Activated naive CD4-positive, alpha-beta T cell treated with anti-CD3 and anti-CD28 coated beads for 36 hours (primary cell): ENCODE data around the gene ARHGAP4. TPM values are rescaled to one million over a fixed set of nuclear protein-coding genes. Genes with fewer than 3 reads are reported as not detected.

Source experiments
- CTCF ChIA-PET: fragments of 350-600 bp; sonication (Branson Sonifier 250); formaldehyde crosslinking; loops from one replicate; lab custom pipeline; 2021; ENCODE audit warnings: antibody characterized with exemption; lab: Charles Lee
- DNase-seq: peaks from one replicate; pipeline ENCODE4 v3.0.0-alpha.2; 2020
- H3K27ac Mint-ChIP-seq: one replicate; pipeline ENCODE4 v1.8.0; 2021; ENCODE audit warnings: mild to moderate bottlenecking, mixed read lengths
- H3K27me3 Mint-ChIP-seq: one replicate; pipeline ENCODE4 v1.8.0; 2021; ENCODE audit warnings: low read depth, mixed read lengths
- H3K36me3 Mint-ChIP-seq: one replicate; pipeline ENCODE4 v1.8.0; 2021; ENCODE audit warnings: low read depth, mixed read lengths
- H3K4me1 Mint-ChIP-seq: one replicate; pipeline ENCODE4 v1.8.0; 2021; ENCODE audit warnings: low read depth, mixed read lengths
- H3K4me3 Mint-ChIP-seq: one replicate; pipeline ENCODE4 v1.8.0; 2021; ENCODE audit warnings: mild to moderate bottlenecking, moderate library complexity, mixed read lengths
- H3K9me3 Mint-ChIP-seq: one replicate; pipeline ENCODE4 v1.8.0; 2021; ENCODE audit warnings: mixed read lengths
- intact Hi-C: fragments of 100-400 bp; cut with micrococcal nuclease; formaldehyde crosslinking; loops from one replicate; pipeline ENCODE4 v1.15.1; 2023
- total RNA-seq, 2 experiments: library from RNA; stranded (reverse); gene quantifications; one replicate each; pipeline ENCODE4 v1.2.3, GENCODE V29; 2021

Gene ARHGAP4
- total RNA-seq, 2 experiments from 2014 or later: 154 to 161 TPM

DNA sequence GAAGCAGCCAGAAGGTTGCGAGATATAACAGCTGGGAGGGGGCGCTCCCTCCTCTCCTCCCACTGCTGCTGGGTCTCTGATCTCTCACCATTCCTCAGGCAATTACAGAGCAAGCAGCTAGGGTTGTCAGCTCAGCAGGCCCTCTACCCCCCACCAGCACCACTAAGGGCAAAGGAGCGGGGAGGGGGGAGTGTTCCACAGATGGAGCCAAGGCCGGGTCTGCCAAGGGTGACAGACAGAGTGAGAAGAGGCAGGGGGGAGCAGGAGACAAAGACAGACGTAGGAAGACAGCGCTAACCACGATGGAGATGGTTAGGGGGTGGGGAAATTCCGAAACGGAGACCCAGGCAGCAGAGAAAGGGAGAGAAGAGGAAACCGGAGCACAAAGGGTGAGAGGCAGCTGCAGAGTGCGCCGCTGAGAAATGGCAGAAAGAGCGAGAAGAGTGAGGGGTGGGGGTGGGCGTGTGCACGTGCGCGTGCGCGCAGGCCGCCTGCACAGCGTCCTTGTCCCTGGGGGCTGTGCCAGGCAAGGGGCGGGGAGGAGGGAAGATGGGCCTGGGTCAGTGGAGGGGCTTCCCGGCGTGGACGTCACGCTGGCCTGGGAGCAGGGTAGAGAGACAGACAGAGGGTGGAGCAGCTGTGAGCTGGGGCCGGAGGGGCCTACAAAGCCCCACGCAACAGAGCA lies 47.0 kb downstream of the ARHGAP4 start:
- Mint-ChIP-seq H3K9me3 (no peaks in the 10 kb centered on the region), H3K36me3 (no peaks in the 10 kb centered on the region), H3K4me1 (peaks cover 18% of the 10 kb centered on the region), H3K27ac (no peak overlapping the region), H3K27me3 (peaks cover 5% of the 10 kb centered on the region), H3K4me3 (peak overlapping the region; percentile 34)
- DNase-seq: peak; percentile 32
- CTCF ChIA-PET: no interaction called here
- intact Hi-C loops: loop anchor here (5.0 kb wide), 1 partner anchor 57 kb away; no protein-coding TSS in a partner anchor

DNA sequence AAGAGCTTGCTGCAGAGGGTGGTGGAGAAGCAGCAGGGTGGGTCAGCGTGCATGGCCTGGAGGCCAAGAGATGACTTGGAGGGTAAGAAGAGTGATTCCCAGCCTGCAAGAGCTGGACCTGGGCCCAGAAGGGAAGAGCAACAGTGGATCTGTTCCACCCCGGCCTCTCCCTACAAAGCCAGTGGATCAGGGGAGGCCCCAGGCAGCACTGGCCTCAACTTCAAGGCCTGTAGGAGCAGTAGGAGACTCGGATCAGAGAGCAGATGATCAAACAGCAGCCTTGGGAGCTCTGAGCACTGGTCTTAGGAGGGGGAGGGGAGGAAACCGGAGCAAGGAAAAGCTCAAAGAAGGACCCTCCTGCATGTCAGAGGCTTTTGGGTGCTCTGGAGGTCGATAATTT lies 47.7 kb downstream of the ARHGAP4 start:
- Mint-ChIP-seq H3K36me3 (no peaks in the 10 kb centered on the region), H3K4me3 (no peak overlapping the region), H3K9me3 (no peaks in the 10 kb centered on the region), H3K4me1 (peaks cover 18% of the 10 kb centered on the region), H3K27me3 (peaks cover 5% of the 10 kb centered on the region), H3K27ac (no peak overlapping the region)
- intact Hi-C loops: loop anchor here (5.0 kb wide), 1 partner anchor 56 kb away; no protein-coding TSS in a partner anchor
- no peak for DNase-seq
- CTCF ChIA-PET: no interaction called here

DNA sequence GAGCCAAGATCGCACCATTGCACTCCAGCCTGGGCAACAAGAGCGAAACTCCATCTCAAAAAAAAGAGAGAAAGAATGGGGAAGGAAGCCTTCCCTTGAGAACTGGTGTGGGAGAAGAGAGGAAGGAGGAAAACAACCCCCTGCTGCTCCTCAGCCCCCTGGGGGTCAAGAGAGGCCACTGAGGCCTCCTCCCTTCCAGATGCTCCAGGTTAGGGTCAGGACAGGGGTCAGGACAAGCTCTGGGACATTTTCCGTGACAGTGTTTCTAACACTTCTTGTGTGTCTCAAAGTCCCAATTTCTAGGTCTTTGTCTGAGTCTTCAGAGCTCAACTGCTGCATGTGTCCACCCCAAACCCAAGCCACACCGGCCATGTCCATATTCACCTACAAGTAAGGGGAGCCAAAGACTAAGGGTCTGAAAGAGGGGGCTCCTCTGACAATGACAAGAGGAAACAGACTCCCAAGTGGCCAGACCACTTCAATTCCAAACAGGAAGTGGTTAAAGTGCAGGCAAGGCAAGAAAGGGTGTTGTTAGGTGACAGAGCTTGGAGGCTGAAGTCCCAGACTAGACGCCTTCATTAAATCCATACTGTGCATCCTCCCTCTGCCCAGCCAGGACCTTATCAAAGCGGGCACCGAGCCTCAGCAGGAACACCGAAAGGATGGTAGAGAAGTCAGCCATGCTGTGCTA lies 48.3 kb downstream of the ARHGAP4 start:
- H3K4me3 Mint-ChIP-seq: no peak overlapping the region
- H3K9me3 Mint-ChIP-seq: no peaks in the 10 kb centered on the region
- H3K36me3 Mint-ChIP-seq: no peaks in the 10 kb centered on the region
- CTCF ChIA-PET: no interaction called here
- DNase-seq: no peak
- peaks cover 18% of the 10 kb centered on the region for H3K4me1 Mint-ChIP-seq
- intact Hi-C loops: loop anchor here (5.0 kb wide), 1 partner anchor 55 kb away; no protein-coding TSS in a partner anchor
- no peak overlapping the region for H3K27ac Mint-ChIP-seq
- H3K27me3 Mint-ChIP-seq: peaks cover 5% of the 10 kb centered on the region

DNA sequence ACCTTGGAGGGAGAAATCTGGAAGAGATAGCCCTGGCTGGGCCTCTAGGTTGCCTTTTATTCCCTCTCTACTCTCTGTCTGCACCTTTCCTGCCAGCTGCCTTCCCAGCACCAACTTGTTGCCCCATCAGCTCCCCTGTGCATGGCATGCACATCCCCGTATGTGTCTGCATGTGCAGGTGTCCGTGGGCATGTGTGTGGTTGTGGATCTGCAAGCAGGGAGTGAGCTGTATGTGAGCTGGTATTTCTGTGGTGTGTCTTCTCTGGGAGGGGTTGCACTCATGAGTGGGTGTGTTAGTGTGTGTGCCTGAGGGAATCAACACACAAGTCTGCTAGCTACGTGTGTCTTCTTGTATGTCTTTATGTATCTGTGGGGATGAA lies 50.0 kb downstream of the ARHGAP4 start:
- Mint-ChIP-seq H3K27ac (no peak overlapping the region), H3K36me3 (no peaks in the 10 kb centered on the region), H3K27me3 (peaks cover 5% of the 10 kb centered on the region), H3K4me1 (peaks cover 18% of the 10 kb centered on the region), H3K4me3 (no peak overlapping the region), H3K9me3 (no peaks in the 10 kb centered on the region)
- no peak for DNase-seq
- CTCF ChIA-PET: no interaction called here
- intact Hi-C loops: loop anchor here (5.0 kb wide), 1 partner anchor 54 kb away; no protein-coding TSS in a partner anchor

DNA sequence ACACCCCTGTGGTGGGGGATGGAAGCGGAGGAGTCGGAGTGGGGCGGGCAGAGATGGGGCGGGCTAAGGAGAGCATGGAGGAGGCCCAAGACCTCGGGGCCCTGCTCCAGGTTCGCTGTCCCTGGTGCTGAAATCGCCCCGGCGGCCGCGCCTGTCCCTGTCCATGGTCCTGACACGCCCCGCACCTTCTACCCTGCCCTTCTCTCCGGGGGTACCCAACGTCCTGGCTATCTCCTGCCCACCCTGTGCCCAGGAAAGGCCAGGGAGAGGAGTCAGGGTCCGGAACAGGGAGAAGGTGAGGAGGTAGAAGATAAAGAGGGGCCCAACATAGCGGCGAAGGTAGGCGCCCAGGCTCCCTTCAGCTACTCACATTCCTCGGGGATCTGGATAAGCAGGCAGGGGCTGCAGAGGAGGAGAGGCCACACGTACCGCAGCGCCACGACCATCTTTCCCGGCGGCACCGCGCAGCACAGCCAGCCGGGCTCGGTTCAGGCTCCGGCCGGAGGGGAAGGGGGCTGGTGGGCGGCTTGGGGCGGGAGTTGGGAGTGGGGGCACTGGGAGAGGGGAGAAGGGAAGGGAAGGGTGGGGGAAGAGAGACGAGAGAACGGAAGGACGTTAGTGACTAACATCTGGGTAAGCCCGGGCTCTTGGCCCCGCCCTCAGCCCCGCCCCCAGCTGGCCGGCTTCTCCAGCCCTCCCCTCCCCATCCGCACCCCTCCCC lies 50.5 kb downstream of the ARHGAP4 start:
- CTCF ChIA-PET: no interaction called here
- no peak overlapping the region for H3K27ac Mint-ChIP-seq
- no peaks in the 10 kb centered on the region for H3K36me3 Mint-ChIP-seq
- no peak overlapping the region for H3K4me3 Mint-ChIP-seq
- H3K27me3 Mint-ChIP-seq: peaks cover 5% of the 10 kb centered on the region
- peak; percentile 72 for DNase-seq
- peaks cover 18% of the 10 kb centered on the region for H3K4me1 Mint-ChIP-seq
- intact Hi-C loops: loop anchor here (5.0 kb wide), 1 partner anchor 53 kb away; no protein-coding TSS in a partner anchor
- no peaks in the 10 kb centered on the region for H3K9me3 Mint-ChIP-seq

DNA sequence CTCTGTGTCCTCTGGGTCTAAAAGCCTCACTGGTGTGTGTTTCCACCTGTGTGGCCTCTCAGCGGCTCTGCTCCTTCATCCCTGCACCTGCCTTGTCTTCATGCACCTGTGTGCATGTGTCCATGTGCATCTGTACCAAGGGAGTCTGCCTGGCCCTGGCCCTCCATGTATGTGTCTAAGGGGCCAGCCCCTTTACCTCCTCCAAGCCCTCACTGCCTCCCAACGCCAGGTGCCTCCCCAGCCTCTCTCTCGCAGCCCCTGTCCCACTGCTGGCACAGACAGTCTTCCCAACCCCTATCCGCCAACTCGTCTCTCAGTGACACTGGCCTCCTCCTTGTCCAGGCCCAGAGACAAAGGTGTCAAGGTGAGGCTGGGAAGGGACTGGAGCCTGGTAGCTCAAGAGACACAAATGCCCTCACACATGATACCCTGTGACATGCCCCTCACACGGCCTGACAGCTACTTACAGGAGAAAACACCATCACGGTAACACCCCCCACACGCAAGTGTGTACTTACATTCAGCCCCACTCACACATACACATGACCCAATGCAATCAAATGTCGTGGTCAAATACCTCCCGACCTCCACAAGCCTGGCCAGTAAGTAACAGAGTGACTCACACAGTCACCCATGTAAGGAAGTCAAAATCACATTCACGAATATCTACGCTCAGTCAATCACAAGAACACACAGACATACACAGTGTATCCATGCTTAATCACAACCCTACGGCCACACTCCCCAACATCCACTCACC lies 51.5 kb downstream of the ARHGAP4 start:
- intact Hi-C loops: loop anchor here (5.0 kb wide), 1 partner anchor 52 kb away; no protein-coding TSS in a partner anchor
- Mint-ChIP-seq H3K4me1 (peaks cover 18% of the 10 kb centered on the region), H3K27me3 (peaks cover 5% of the 10 kb centered on the region), H3K36me3 (no peaks in the 10 kb centered on the region), H3K27ac (no peak overlapping the region), H3K9me3 (no peaks in the 10 kb centered on the region), H3K4me3 (no peak overlapping the region)
- CTCF ChIA-PET: no interaction called here
- DNase-seq: no peak

DNA sequence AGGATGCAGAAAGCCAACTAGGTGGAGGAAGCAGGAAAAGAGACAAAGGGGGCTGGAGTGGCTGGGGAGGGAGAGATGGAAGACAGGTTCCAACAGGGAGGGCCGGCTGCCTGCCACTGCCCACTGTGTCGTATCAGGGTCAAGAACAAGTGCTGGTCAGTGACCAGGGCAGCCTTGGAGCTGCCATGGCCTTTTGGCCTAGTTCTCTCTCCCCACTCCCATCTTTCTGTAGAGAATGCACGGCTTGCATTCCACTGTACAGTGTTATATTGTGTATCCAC lies 52.0 kb downstream of the ARHGAP4 start:
- no peaks in the 10 kb centered on the region for H3K9me3 Mint-ChIP-seq
- no peaks in the 10 kb centered on the region for H3K36me3 Mint-ChIP-seq
- no peak overlapping the region for H3K4me3 Mint-ChIP-seq
- CTCF ChIA-PET: no interaction called here
- H3K27ac Mint-ChIP-seq: no peak overlapping the region
- H3K4me1 Mint-ChIP-seq: peaks cover 14% of the 10 kb centered on the region
- H3K27me3 Mint-ChIP-seq: peaks cover 5% of the 10 kb centered on the region
- intact Hi-C loops: no loop called here
- no peak for DNase-seq

DNA sequence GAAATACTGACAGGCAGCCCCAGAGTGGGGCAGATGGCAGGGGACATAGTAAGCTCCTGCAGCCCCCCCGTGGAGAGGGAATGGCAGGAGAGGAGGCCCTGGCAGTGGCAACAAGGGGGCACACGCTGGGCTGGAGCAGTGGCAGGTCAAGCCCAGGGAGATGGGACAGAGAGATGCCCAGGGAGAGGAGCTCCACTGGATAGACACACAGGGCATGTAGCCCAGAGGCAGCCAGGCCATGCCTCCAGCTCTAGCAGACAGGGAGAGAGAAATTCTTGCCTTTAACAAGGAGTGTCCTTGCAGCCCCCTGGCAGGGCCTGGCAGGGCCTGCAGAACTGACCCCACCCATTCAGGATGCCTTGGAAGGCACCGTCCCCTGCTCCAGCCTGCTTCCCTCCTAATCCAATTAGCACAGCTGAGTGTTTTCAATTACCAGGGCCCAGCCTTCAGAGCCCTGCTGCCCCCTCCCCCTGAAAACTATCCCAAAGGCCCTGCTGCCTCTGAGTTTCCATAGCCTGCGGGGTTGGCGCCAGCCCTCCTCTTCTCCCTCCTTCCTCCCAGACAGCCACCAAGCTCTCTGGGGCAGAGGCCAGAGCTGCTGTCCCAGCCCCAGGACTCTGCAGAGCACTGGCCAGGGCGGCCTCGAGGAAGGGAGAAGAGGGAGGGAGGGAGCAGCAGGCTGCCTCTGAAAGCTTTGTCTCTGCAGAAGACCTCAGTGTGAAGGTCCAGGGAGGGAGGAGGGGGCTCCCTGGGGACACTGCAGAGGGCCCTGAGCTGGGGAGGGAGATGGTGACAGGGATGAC lies 52.6 kb downstream of the ARHGAP4 start:
- intact Hi-C loops: no loop called here

DNA sequence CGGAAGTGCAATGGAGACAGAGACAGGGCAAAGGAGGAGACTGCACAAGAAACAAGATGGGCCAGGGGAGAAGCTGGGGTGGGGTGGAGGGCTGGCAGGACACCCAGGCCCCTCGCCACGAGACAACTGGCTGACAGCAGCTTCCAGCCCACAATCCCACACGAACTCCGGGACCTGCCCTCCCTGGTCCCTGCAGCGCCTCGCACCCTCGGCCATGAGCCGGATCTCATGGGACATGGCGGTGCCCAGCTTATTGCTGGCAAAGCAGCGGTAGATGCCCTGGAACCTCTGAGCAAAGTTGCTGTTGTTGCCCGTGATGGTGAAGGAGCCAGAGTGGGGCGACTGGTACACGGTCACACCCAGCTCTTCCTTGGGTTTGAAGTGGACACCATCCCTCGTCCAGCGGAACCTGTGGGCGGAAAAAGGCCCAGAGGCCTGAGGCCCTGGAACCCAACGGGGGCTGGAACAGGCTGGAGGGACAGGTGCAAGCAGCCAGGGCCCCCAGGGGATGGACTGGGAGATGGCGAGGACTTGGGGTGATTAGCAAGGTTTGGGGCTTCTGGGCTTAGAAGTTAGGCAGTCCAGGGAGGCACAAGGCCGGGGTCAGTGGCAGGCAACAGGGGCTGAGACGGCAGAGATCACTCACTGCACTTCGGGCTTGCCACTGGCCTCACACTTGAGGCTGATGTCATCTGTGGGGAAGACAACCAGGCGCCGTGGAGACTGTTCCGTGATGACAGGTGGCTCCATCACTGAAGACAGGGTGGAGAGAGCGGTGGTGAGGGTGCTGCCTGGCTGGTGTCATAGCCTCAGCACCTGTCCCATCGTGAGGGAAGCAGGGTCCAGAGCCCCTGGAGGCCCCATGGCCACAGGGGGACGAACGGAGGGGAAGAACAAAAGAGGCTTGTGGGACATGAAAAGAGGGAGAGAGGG lies 53.9 kb downstream of the ARHGAP4 start:
- DNase-seq: no peak
- no peaks in the 10 kb centered on the region for H3K9me3 Mint-ChIP-seq
- no peak overlapping the region for H3K4me3 Mint-ChIP-seq
- H3K27ac Mint-ChIP-seq: no peak overlapping the region
- peaks cover 4% of the 10 kb centered on the region for H3K4me1 Mint-ChIP-seq
- H3K36me3 Mint-ChIP-seq: no peaks in the 10 kb centered on the region
- intact Hi-C loops: no loop called here
- CTCF ChIA-PET: no interaction called here
- peaks cover 5% of the 10 kb centered on the region for H3K27me3 Mint-ChIP-seq

More for the DNA sequence above, 52.6 kb downstream of the ARHGAP4 start:
- Mint-ChIP-seq H3K36me3 (no peaks in the 10 kb centered on the region), H3K4me3 (no peak overlapping the region), H3K27ac (no peak overlapping the region), H3K27me3 (peaks cover 5% of the 10 kb centered on the region), H3K4me1 (peaks cover 10% of the 10 kb centered on the region), H3K9me3 (no peaks in the 10 kb centered on the region)
- no peak for DNase-seq
- CTCF ChIA-PET: no interaction called here

DNA sequence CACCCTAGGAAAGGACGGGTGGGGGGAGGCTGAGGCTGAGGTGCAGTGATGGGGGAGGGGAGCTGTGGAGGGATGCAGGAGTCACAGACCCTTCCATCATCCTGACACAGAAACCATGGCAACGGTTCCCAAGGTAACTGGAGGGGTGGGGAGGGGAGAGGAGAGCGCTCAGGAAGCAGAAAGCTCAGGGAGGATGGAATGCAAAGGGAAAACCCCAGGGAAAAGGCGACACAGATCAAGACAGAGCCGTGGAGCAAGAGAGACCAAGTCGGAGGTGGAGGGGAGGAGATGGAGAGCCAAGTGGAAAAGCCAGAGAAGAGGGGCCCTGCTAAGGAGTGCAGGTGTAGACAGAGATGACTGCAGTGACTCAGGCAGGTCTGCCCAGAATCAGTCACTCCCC lies 54.6 kb downstream of the ARHGAP4 start:
- H3K4me3 Mint-ChIP-seq: no peak overlapping the region
- H3K9me3 Mint-ChIP-seq: no peaks in the 10 kb centered on the region
- intact Hi-C loops: no loop called here
- no peak overlapping the region for H3K27ac Mint-ChIP-seq
- H3K36me3 Mint-ChIP-seq: no peaks in the 10 kb centered on the region
- DNase-seq: no peak
- CTCF ChIA-PET: no interaction called here
- H3K4me1 Mint-ChIP-seq: peaks cover 4% of the 10 kb centered on the region
- peaks cover 4% of the 10 kb centered on the region for H3K27me3 Mint-ChIP-seq

DNA sequence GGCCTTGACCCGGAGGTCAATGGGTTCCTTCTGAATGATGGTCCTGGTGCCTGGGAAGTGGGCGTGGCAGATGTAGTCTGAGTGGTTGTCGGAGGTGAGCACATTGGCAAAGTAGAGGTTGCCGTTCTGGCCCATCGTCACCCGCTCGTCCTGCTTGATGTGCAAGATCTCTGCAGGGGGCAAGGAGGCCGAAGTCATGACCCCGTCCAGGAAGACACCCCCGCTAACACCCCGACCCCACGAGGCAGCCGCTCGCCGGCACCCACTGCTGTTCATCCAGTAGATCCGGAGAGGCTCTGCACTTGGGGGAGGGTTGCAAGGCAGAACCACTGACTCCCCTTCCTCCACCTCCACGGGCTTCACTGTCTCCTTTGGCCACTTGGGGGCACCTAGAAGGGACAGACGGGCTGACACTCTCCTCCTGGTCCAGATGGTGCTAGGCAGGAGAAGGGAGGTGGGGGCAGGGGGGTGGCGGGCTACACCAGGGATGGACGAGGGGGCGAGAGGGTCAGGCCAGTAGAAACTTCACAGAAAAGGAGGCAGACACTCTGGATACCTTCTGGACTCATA lies 55.2 kb downstream of the ARHGAP4 start:
- no peaks in the 10 kb centered on the region for H3K36me3 Mint-ChIP-seq
- no peak overlapping the region for H3K27ac Mint-ChIP-seq
- H3K9me3 Mint-ChIP-seq: no peaks in the 10 kb centered on the region
- no peaks in the 10 kb centered on the region for H3K4me1 Mint-ChIP-seq
- intact Hi-C loops: no loop called here
- CTCF ChIA-PET: no interaction called here
- no peak overlapping the region for H3K4me3 Mint-ChIP-seq
- no peak for DNase-seq
- no peaks in the 10 kb centered on the region for H3K27me3 Mint-ChIP-seq
